WTC11 (cell line): ENCODE data around the gene RBM11. TPM values are rescaled to one million over a fixed set of nuclear protein-coding genes. Genes with fewer than 3 reads are reported as not detected.

Experiments used
- ATAC-seq: fragments of 200-7000 bp; cut with Tn5 transposase; 2 replicates; pipeline ENCODE4 v1.10.0; 2021; ENCODE audit warnings: mild to moderate bottlenecking, moderate library complexity
- CTCF ChIA-PET: fragments of 300-600 bp; sonication (Branson Sonifier 250); formaldehyde crosslinking; loops from one replicate; lab custom pipeline; 2021; ENCODE audit warnings: antibody characterized with exemption; lab: Charles Lee
- POLR2A ChIA-PET: fragments of 350-600 bp; sonication (Branson Sonifier 250); formaldehyde crosslinking; loops from one replicate; lab custom pipeline; 2021; ENCODE audit warnings: antibody characterized with exemption; lab: Charles Lee
- DNase-seq: peaks from one replicate; pipeline ENCODE4 v3.0.0; 2021; ENCODE audit warnings: low spot score
- H3K27ac Mint-ChIP-seq: 2 replicates; pipeline ENCODE4 v1.8.0; 2021; ENCODE audit warnings: mixed read lengths
- H3K27me3 Mint-ChIP-seq: 2 replicates; pipeline ENCODE4 v1.8.0; 2021; ENCODE audit warnings: low read depth, mild to moderate bottlenecking, moderate library complexity, mixed read lengths
- H3K36me3 Mint-ChIP-seq: 2 replicates; pipeline ENCODE4 v1.8.0; 2021; ENCODE audit warnings: mixed read lengths
- H3K4me1 Mint-ChIP-seq: 2 replicates; pipeline ENCODE4 v1.8.0; 2022; ENCODE audit warnings: mixed read lengths
- H3K4me3 Mint-ChIP-seq: 2 replicates; pipeline ENCODE4 v1.8.0; 2021; ENCODE audit warnings: mild to moderate bottlenecking, moderate library complexity, mixed read lengths
- H3K9me3 Mint-ChIP-seq: 2 replicates; pipeline ENCODE4 v1.8.0; 2021; ENCODE audit warnings: mixed read lengths
- CREB1 ChIP-seq: sonication (generic); formaldehyde crosslinking; IDR thresholded peaks from 2 replicates; pipeline ENCODE4 v1.8.0; 2023; ENCODE audit warnings: mild to moderate bottlenecking, missing genetic modification reagents
- CREM ChIP-seq: sonication (generic); formaldehyde crosslinking; IDR thresholded peaks from 2 replicates; pipeline ENCODE4 v1.8.1; 2022; ENCODE audit warnings: mild to moderate bottlenecking, missing genetic modification reagents, moderate library complexity
- GABPB1 ChIP-seq: sonication (generic); formaldehyde crosslinking; IDR thresholded peaks from 2 replicates; pipeline ENCODE4 v1.8.1; 2023; ENCODE audit warnings: mild to moderate bottlenecking, missing genetic modification reagents
- HMGXB4 ChIP-seq: sonication (generic); formaldehyde crosslinking; IDR thresholded peaks from 2 replicates; pipeline ENCODE4 v1.8.1; 2023; ENCODE audit warnings: mild to moderate bottlenecking, moderate library complexity, missing genetic modification reagents
- MXD4 ChIP-seq: fragments of 250-450 bp; sonication (Bioruptor Pico); IDR thresholded peaks from 2 replicates; pipeline ENCODE4 v1.8.0; 2021; ENCODE audit warnings: mild to moderate bottlenecking, moderate library complexity, borderline replicate concordance
- NR3C1 ChIP-seq: sonication (generic); formaldehyde crosslinking; conservative IDR thresholded peaks from 2 replicates; pipeline ENCODE4 v1.8.1; 2023; ENCODE audit warnings: low read depth, mild to moderate bottlenecking, missing genetic modification reagents
- PRDM15 ChIP-seq: sonication (generic); formaldehyde crosslinking; IDR thresholded peaks from 2 replicates; pipeline ENCODE4 v1.8.0; 2022; ENCODE audit warnings: missing genetic modification reagents
- PRRX2 ChIP-seq: fragments of 250-450 bp; sonication (Bioruptor Pico); IDR thresholded peaks from 2 replicates; pipeline ENCODE4 v1.8.0; 2021; ENCODE audit warnings: mild to moderate bottlenecking
- TP53 ChIP-seq: sonication (generic); formaldehyde crosslinking; IDR thresholded peaks from 2 replicates; pipeline ENCODE4 v1.8.1; 2023; ENCODE audit warnings: mild to moderate bottlenecking, missing genetic modification reagents
- ZNF138 ChIP-seq: sonication (generic); formaldehyde crosslinking; conservative IDR thresholded peaks from 2 replicates; pipeline ENCODE4 v1.8.1; 2022; ENCODE audit warnings: mild to moderate bottlenecking, moderate library complexity, missing genetic modification reagents
- ZNF317 ChIP-seq: sonication (generic); formaldehyde crosslinking; IDR thresholded peaks from 2 replicates; pipeline ENCODE4 v1.8.1; 2023; ENCODE audit warnings: low read depth, mild to moderate bottlenecking, moderate library complexity, missing genetic modification reagents, borderline replicate concordance
- ZNF416 ChIP-seq: fragments of 250-450 bp; sonication (Bioruptor Pico); IDR thresholded peaks from 2 replicates; pipeline ENCODE4 v1.9.0; 2021; ENCODE audit warnings: mild to moderate bottlenecking, inconsistent platforms
- ZNF423 ChIP-seq: fragments of 250-450 bp; sonication (Bioruptor Pico); IDR thresholded peaks from 2 replicates; pipeline ENCODE4 v2.1.2; 2022; ENCODE audit warnings: mild to moderate bottlenecking, moderate library complexity
- ZNF671 ChIP-seq: fragments of 250-450 bp; sonication (Bioruptor Pico); IDR thresholded peaks from 2 replicates; pipeline ENCODE4 v1.8.0; 2021; ENCODE audit warnings: mild to moderate bottlenecking
- total RNA-seq: library from RNA; stranded (reverse); gene quantifications from 3 replicates; pipeline ENCODE4 v1.2.3, GENCODE V29; 2021
- TF ChIP-seq, protein P1 (sequence below): sonication (generic); formaldehyde crosslinking; IDR thresholded peaks from 2 replicates; pipeline ENCODE4 v1.8.0; 2023; ENCODE audit warnings: mild to moderate bottlenecking, missing genetic modification reagents
- TF ChIP-seq, protein P2 (sequence below): sonication (generic); formaldehyde crosslinking; IDR thresholded peaks from 2 replicates; pipeline ENCODE4 v1.8.1; 2022; ENCODE audit warnings: missing genetic modification reagents, borderline replicate concordance
- TF ChIP-seq, protein P3 (sequence below): fragments of 250-450 bp; sonication (Bioruptor Pico); IDR thresholded peaks from 2 replicates; pipeline ENCODE4 v1.9.0; 2021; ENCODE audit warnings: mild to moderate bottlenecking
- TF ChIP-seq, protein P4 (sequence below): sonication (generic); formaldehyde crosslinking; IDR thresholded peaks from 2 replicates; pipeline ENCODE4 v1.8.0; 2022; ENCODE audit warnings: mild to moderate bottlenecking, missing genetic modification reagents

RBM11 gene
- total RNA-seq, 1 experiment from 2014 or later: 2.9 TPM

DNA sequence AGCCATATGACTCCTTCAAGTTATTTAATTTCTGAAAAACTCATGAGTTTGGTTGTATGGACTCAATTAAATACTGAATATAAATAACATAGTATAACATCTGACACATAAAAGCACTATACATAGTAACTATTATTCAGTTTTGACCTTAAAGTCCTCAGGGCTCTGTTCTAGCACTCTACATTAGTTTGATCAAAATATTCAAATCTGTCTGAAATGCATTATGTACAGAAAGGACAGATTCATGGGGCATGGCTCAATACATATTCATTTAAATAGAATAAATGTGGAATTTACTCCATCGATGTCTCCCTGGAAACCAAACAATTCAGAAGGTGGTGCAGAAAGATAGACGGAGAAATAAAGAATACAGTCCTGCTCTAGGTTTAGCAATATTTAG lies 49.1 kb downstream of the RBM11 start:
- peaks cover 4% of the 10 kb centered on the region; the same call in 1 of the 2 replicates for H3K4me1 Mint-ChIP-seq
- TF ChIP-seq, protein P1, sequence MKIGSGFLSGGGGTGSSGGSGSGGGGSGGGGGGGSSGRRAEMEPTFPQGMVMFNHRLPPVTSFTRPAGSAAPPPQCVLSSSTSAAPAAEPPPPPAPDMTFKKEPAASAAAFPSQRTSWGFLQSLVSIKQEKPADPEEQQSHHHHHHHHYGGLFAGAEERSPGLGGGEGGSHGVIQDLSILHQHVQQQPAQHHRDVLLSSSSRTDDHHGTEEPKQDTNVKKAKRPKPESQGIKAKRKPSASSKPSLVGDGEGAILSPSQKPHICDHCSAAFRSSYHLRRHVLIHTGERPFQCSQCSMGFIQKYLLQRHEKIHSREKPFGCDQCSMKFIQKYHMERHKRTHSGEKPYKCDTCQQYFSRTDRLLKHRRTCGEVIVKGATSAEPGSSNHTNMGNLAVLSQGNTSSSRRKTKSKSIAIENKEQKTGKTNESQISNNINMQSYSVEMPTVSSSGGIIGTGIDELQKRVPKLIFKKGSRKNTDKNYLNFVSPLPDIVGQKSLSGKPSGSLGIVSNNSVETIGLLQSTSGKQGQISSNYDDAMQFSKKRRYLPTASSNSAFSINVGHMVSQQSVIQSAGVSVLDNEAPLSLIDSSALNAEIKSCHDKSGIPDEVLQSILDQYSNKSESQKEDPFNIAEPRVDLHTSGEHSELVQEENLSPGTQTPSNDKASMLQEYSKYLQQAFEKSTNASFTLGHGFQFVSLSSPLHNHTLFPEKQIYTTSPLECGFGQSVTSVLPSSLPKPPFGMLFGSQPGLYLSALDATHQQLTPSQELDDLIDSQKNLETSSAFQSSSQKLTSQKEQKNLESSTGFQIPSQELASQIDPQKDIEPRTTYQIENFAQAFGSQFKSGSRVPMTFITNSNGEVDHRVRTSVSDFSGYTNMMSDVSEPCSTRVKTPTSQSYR: no peak
- TF ChIP-seq, protein P2, sequence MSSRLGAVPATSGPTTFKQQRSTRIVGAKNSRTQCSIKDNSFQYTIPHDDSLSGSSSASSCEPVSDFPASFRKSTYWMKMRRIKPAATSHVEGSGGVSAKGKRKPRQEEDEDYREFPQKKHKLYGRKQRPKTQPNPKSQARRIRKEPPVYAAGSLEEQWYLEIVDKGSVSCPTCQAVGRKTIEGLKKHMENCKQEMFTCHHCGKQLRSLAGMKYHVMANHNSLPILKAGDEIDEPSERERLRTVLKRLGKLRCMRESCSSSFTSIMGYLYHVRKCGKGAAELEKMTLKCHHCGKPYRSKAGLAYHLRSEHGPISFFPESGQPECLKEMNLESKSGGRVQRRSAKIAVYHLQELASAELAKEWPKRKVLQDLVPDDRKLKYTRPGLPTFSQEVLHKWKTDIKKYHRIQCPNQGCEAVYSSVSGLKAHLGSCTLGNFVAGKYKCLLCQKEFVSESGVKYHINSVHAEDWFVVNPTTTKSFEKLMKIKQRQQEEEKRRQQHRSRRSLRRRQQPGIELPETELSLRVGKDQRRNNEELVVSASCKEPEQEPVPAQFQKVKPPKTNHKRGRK (CRISPR knock-in tag): no peak
- H3K36me3 Mint-ChIP-seq: no peaks in the 10 kb centered on the region
- H3K4me3 Mint-ChIP-seq: no peak overlapping the region
- H3K27me3 Mint-ChIP-seq: no peaks in the 10 kb centered on the region
- ATAC-seq (no peak), DNase-seq (no peak)
- CTCF ChIA-PET: no interaction called here
- no peak overlapping the region for H3K27ac Mint-ChIP-seq
- POLR2A ChIA-PET: no interaction called here
- H3K9me3 Mint-ChIP-seq: no peaks in the 10 kb centered on the region

- no peak overlapping the region for H3K4me3 Mint-ChIP-seq
- ATAC-seq (no peak), DNase-seq (no peak)
- ChIA-PET CTCF (no interaction called here), POLR2A (no interaction called here)
- no peaks in the 10 kb centered on the region for H3K36me3 Mint-ChIP-seq
- H3K27me3 Mint-ChIP-seq: no peaks in the 10 kb centered on the region; the same call in 1 of the 2 replicates
- TF ChIP-seq CREB1 (CRISPR knock-in tag) (no peak), ZNF317 (no peak)
- H3K27ac Mint-ChIP-seq: no peak overlapping the region
- no peaks in the 10 kb centered on the region for H3K9me3 Mint-ChIP-seq
- no peaks in the 10 kb centered on the region for H3K4me1 Mint-ChIP-seq
These were observed 51.1 kb downstream of the RBM11 start for GRCh38 chr21:14267076-14267475.

DNA sequence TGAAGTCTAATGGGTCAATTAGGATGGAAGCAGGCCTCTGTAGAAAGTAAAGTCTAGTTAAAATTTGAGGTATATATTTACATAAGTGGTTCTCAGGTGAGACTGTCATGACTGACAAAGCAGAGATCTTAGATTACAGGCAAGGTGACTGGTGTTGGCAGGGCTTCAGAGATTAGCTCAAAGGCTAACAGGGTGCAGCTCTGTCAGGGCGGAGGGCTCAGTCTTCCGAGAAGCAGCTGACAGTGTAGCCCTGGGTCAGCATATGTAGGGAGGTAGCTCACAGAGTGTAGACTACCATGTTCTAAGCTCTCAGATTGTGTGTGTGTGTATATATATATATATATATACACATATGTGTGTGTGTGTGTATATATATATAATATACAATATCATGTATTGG lies 54.7 kb downstream of the RBM11 start:
- POLR2A ChIA-PET: no interaction called here
- peaks cover 18% of the 10 kb centered on the region for H3K4me1 Mint-ChIP-seq
- H3K27ac Mint-ChIP-seq: no peak overlapping the region
- H3K27me3 Mint-ChIP-seq: peaks cover 24% of the 10 kb centered on the region
- no peak overlapping the region for H3K4me3 Mint-ChIP-seq
- no peaks in the 10 kb centered on the region for H3K9me3 Mint-ChIP-seq
- DNase-seq: no peak
- ATAC-seq: no peak
- CTCF ChIA-PET: no interaction called here
- no peaks in the 10 kb centered on the region for H3K36me3 Mint-ChIP-seq
- TF ChIP-seq, protein P1: no peak
- TF ChIP-seq NR3C1 (CRISPR knock-in tag) (no peak), GABPB1 (CRISPR knock-in tag) (no peak), ZNF423 (CRISPR knock-in tag) (no peak), MXD4 (CRISPR knock-in tag) (no peak), PRDM15 (CRISPR knock-in tag) (no peak), CREM (no peak), TP53 (CRISPR knock-in tag) (no peak), HMGXB4 (CRISPR knock-in tag) (no peak), ZNF416 (CRISPR knock-in tag) (no peak), ZNF671 (no peak), PRRX2 (CRISPR knock-in tag) (no peak), ZNF138 (CRISPR knock-in tag) (no peak)
- TF ChIP-seq, protein P3, sequence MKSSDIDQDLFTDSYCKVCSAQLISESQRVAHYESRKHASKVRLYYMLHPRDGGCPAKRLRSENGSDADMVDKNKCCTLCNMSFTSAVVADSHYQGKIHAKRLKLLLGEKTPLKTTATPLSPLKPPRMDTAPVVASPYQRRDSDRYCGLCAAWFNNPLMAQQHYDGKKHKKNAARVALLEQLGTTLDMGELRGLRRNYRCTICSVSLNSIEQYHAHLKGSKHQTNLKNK (CRISPR knock-in tag): no peak
- TF ChIP-seq, protein P4, sequence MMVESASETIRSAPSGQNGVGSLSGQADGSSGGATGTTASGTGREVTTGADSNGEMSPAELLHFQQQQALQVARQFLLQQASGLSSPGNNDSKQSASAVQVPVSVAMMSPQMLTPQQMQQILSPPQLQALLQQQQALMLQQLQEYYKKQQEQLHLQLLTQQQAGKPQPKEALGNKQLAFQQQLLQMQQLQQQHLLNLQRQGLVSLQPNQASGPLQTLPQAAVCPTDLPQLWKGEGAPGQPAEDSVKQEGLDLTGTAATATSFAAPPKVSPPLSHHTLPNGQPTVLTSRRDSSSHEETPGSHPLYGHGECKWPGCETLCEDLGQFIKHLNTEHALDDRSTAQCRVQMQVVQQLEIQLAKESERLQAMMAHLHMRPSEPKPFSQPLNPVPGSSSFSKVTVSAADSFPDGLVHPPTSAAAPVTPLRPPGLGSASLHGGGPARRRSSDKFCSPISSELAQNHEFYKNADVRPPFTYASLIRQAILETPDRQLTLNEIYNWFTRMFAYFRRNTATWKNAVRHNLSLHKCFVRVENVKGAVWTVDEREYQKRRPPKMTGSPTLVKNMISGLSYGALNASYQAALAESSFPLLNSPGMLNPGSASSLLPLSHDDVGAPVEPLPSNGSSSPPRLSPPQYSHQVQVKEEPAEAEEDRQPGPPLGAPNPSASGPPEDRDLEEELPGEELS (CRISPR knock-in tag): no peak
